Amygdala (tissue), 56 donors: ENCODE results near the gene STN1.

Experiments
- DNase-seq, 56 donors: peaks; one replicate each; lab custom pipeline; 2025; lab: John Stamatoyannopoulos, UW

The STN1 gene

DNA sequence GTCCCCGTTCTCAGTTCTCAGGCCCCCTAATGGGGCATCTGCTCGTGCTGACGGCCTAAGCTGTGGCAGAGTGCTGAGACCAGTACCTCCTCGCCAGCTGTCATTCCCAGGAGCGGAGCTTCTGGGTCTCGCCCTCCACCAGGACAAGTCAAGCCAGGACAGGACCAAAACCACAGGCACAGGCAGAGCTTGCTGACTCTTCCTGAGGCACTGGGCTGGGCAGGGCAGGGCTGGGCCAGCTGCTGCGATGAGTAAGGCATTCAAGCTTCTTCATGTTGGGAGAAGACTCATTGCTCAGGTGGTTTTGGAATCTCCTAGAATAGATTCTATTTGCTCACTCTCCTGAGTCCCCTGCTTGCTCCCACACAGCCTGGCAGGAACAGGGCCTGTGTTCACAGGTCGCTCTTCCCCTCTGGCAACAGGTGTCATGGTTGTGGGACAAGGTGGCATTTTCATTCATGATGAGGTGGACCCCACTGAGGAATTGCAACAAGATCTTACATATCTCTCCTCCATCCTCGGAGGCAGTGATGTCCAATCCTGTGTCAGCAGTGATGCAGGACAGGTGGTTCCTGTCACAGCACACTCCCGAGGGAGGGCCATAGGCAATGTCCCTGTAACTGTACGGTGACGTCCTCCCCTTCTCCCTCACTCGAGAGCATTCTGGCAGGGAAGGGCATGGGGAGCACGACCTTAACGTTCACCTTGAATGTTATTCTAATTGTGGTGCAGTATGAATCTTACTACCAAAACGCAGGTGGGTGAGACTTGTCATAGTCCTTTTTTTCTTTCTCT, 45.6 kb downstream of the STN1 start:
- no peak for DNase-seq

DNA sequence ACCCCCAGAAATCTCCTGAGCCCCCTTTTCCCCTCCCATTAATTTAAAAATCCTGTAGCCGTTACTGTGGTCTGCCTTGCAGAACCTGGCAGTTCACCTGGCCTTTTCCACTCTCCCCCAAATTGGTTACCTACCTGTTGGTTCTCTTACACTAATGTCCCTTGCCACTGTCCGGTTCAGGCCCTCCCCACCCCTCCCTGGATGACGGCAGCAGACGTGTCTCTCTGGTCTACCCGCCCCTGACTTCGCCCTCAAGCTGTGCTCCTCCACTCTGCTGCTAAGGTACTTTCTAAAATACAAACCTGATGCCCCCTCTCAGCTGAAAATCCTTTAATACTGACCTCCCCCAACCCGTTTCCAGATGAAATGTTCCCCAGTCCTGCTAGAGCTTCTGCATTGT, 47.0 kb downstream of the STN1 start:
- DNase-seq = no peak

DNA sequence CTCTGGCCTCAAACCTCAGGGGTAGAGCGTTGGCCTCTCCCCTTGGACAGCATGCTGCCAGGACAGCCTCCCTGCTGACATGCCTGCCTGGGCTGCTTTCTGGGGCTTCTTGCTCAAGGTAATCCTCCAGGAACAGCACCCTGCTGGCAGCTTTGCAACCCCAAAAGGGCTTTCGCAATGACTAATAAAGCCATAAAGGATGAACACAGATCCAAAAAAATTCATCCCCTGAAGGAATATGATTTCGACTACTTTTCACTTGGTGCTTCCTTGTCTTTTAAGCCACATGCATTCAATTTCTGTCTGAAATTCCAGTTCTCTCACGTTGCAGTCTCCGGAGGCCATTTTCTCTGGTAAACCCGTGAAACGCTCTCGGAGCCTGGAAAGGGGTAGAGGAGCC, 47.5 kb downstream of the STN1 start:
- DNase-seq = no peak

DNA sequence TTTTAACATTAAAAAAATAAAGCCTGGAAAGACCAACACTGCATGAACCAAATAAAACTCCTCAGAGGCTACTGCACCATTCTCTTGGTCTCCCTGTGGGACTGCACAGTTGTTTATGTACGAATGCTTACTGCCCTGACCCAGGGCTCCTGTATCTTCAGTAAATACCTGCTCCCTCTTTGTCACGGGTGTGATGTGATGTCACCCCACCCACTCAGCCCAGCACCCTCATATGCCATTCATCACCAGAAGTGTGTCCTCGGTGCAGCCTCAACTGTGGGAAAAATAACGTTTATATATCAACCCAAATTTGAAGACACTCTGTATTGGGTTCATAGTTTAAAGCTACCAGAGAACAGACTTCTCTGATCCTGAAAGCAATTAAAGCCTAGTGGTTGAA, 48.6 kb downstream of the STN1 start:
- DNase-seq = no peak

DNA sequence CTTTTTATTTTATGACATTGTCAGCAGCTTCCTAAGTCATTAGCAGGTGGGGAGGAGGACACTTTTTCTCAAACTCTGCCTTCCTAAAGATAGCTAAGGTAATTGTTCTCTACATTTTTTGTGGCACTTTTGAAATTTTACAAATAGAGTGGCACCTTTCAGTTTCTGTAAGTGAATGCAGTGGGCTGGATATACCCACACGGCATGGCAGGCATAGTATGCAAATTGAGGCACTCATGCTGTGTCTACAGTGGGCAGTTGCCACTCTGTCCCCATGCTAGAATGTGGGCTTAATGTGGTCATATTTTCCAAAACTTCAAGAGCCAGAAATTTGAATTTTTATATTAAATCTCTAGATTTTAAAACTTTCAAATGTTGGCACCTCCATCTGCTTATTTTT, 49.8 kb downstream of the STN1 start:
- DNase-seq = no peak

DNA sequence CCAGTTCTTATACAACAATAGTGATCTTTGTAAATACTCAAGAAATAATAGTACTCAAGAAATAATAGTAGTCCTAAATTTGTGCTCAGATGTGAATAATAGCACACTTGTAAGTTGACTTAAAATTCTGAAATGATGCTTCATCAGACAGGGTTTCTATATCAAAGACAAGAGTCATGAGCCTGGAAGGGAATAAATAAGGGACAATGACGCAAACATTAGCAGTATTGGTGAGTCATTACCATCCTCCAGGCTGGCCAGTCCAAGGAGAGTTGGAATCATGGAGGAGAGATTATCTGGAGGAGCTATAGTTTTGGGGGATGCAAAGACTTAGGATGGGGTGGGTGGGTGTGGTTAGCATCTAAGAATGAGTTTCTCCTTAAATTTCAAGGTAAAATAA, 56.5 kb downstream of the STN1 start:
- DNase-seq = no peak

DNA sequence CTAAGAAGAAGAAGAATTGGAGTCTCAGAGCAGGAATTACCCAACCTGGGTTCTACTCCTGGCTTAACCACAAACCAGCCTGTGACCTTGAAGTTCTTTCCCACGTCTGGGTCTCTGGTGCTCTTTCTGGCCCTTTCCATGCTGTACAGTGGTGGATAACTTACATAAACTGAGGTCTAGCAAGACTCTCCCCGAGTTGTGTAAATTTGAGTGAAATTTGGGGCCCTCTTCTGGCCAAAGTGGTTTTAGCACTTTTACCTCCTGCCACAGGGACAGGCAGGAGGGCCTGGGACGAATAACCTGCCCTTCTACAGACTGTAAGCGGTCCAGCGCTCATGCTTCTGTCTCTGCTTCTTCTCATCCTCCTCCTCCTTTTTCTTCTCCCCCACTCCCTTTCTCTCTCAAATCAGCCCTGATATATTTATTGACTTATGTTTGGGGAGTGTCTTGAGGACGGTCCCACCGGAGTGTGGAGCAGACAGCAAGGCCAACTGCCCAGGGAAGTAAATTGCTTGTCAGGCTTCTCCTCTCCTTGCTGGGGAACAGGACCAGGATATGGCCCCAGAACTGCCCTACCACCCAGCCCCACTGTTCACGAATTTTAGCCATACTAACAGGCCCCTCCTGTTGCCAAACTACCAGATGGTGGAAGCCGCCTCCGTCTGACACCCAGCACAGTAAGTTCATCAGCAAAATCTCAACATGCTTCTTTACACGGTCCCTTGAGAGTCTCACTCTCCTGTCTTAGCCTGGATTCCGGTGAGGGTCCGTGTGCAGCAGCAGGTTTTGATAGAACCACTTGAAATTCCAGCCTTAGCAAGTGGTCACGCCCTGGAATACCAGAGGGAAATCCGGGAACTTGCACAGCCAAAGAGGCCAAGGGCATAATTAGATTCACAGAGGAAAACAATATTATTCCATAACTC, 58.6 kb downstream of the STN1 start:
- peak in 43 of 56 donors; percentile 9 to 85 (median 47) for DNase-seq

DNA sequence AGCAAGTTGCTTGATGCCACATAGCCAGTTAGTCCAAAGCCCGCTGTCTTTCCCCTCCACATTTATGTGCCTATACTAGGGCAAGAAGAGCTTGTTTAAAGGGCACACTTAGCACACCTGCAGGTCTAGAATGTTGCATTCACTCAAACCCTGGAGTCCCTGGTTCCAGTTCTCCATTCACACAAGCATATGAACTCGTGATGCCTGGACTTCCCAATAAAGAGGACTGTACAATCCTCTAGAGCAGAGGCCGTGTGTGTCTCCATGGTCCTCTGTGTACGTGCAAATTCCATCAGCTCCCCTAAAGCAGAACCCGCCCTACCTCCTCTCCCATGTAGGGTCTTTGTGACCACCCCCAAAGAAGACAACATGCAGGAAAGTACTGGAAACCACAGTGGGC, 59.6 kb downstream of the STN1 start:
- no peak for DNase-seq

DNA sequence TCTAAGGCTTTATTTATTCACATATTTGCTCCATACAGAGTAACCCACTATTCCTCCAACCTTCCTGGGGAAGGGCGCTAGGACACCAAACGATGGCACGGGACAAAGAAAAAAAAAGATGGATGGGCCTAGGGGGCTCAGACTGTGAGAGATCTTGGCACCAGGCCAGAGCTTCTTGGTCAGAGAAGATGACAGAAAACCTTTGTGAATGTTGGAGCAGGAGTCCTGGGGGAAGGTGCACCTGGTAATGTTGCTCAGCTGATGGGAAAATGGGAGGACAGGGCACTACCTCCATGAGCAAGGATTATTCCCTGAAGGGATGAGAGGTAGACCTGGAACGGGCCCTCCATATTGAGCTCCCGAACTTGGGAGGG, 61.2 kb downstream of the STN1 start:
- no peak for DNase-seq

DNA sequence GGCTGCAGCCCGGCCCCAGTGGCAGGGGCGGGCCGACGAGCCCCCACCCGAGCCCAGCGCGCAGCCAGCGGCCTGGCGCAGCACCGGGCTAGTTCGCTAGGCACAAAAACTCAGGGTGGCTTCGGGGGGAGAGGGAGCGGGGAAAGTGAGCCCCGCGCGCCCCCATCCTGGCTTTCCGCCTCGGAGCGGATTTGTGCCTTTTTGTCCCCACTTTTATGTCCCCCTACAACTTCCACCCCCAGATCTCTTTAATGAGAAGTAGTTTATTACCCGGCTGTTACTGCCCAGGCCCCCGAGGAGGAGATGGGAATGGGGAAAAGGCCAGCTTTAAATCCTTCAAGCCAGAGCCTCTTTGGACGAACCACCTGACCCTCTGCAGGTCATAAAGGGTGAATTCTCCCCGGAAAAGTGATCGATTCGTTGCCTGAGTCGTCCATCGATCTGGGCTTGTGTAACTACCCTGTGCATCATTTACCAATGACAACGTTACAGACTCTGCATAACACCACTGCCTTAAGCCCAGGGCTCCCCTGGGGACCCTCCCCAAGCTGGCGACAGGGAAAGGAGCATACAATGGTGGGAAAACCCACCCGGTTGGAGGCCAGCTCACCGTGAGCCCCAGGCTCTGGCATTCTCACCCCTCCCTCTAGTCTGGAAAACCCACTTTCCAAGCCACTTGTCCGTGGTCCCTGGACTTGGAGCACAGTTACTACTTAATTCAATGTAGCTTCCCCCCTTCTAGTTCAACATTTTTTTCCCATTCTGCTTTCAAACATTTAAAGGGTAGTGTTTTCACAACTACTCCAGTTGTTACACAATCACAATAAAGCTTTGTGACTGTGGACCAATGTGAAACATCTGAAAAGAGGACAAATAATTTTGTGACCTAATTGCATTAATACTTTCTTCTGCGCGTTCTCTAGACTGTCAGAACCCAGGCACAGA, 61.9 kb downstream of the STN1 start:
- DNase-seq = peak in 2 of 56 donors; percentile 56 to 63

DNA sequence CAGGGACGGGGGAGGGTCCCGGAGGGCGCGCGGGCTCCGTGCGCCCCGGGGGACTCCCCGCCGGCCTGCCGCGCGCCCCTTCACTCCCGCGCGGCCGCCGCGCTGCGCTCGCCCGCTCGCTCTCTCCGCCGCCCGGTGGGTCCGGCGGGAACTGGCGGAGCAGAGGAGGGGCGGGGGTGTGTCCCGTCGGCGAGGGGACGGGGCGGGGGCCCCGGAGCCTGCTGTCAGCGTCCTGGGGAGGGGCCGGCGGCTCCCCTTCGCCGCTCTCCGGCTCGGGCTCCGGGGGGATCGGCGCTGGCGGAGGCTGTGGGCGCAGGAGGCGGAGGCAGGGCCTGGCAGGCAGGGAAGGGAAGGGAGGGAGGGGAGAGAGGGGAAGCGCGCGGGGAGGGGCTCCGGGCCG, 62.6 kb downstream of the STN1 start, which contains the start of gene SH3PXD2A:
Gene SH3PXD2A (minus strand): TSS at position 153 of the 400 bp plus-strand sequence. CDS start 310 bp downstream, outside the sequence.
- DNase-seq = peak in 22 of 56 donors; percentile 14 to 63 (median 35)

DNA sequence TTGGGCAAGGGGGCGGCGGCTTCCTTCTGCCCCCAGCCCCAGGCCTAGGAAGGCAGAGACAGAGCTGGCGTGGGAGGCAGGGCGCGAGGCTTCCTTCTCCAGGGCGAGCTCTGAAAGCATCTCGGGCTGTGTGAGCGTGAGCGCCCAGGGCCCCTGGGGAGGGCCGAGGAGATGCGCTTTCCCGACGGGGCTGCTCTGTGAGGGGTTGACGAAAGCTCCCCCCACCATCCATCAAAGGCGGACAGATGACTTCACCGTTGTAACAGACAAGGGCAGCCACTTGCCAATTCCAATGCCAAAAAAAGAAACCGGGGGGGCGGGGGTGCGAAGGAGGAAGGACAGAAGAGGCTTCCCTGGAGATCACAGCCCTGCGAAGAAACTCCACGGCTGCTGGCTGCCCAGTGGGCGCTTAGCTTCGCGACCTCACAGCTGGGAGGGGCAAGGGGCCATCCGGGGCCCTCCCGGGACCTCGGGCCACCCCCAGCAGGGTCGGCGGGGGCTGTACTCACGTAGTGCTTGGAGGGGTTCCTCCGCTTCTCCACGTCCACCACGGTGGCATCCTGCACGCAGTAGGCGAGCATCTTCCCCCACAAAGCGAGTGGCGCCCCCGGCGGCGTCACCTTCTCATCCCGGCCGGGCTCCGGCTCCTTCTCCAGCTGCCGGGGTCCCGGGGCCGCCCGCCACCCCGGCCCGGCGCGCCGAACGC, 63.1 kb downstream of the STN1 start:
- DNase-seq = peak in 16 of 56 donors; percentile 20 to 57 (median 39)

DNA sequence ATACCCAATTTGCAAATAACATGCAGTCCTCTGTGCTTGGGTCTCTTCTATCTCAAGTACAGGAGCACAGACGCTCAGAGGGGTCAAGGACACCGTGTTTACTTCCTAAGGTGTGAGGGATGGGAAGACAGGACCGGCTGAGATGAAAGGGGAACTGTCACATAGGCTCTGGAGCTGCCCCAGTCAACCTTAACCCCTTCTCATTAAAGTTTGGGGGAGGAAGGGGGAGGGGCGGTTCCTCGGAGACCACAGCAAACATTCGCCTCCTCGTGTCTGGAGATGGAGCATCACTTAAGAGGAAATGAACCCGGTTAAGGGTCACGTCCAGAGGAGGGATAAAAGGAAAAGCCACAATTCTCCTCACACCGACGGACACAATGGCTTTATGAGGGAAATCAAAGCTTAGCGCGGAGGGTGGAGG, 63.7 kb downstream of the STN1 start:
- DNase-seq = no peak

DNA sequence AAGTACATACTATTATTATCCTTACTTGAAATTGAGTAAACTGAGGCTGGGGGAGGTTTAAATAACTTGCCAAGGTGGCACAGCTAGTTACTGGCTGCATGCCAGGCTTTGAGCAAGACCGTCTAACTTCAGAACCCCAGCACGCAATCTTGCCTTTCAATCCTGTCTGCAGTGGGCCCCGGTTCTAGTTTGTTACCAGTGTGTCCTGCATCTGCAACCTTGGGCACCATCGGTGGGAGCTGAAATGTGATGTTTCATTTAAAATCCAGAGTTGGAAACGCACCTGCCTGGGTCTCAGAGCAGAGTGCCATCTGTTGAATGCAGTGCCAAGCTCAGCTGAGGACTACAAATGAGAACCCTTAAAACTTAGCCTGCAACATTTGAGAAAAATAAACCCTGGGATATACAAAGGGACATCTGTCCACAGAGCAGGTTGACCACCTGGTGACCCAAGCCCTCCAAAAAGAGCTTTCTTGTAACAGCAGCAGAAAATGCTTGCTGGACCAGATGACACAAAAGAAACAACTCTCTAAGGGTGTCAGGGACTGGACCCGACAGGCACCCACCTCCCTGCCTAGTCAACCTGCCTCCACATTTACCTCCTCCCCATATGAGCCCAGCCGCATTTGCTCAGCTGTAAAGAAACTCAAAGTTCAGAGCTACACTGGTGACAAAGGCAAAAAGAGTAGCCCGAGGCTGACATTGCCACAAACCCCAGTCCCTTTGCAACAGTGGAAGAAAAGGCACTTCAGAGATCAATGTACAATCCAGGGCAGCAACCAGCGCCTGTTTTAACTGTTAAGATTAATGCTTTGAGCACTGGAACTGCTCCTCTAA, 64.3 kb downstream of the STN1 start:
- DNase-seq = peak in 1 of 56 donors; percentile 53

DNA sequence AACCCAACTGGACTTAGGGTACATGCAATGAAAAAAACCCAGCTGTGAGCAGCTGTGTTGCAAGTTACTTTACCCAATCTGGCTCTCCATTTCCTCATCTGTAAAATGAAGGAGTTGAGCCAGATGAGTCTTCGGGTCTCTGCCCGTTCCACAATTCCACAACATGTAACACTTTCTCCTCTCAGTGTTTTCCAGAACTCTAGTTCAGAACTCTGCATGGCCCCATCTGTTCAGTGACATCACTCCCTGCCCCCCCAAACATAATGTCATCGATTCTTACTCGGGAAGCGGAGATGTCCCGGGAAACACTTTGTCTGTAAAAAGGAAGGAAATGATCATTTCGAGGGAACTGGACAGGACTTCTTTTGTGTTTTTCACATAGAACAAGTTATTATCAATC, 65.1 kb downstream of the STN1 start:
- DNase-seq = peak in 3 of 56 donors; percentile 5 to 19 (median 19)

DNA sequence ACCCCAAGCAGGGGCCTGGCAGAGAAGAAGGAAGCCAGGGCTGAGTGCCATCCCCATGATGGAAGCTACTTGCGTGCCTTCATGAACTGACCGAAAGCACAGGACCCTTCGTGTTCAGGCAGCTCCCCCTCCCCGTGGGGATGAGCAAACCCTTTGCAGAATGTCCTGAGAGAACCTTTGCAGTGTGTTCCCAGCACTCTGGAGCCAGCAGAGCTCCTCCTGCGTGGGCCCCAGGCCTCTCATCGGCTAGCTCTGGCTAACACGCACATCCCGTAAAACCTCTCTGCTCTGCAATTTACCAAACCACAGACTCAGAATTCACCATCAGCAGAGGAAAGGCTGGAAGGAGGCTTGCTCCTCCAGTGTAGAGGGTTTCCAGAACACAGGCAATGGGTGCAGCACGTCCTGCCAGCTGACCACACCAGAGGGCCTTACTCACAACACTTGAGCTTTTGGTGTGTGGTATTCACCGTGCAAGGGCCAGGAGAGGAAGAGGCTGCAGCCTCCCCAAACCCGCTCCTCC, 65.7 kb downstream of the STN1 start:
- no peak for DNase-seq

DNA sequence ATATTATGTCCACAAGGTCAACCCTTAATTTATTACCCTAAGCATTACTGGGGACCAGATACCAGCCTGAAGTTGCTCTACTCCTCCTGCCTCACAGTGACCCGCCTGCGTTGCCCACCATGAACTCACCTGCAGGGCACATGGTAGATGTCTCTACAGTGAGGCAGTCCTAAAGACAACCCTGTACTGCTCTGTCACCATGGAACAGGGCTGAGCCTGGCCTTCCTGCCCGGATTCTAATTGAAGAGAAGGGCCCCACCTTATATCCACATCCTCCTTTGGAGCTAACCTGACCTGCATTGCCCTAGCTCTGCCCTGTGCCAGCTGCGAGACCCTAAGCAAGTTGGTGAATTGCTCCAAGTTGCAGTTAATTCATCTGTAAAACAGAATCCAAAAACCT, 66.7 kb downstream of the STN1 start:
- no peak for DNase-seq

DNA sequence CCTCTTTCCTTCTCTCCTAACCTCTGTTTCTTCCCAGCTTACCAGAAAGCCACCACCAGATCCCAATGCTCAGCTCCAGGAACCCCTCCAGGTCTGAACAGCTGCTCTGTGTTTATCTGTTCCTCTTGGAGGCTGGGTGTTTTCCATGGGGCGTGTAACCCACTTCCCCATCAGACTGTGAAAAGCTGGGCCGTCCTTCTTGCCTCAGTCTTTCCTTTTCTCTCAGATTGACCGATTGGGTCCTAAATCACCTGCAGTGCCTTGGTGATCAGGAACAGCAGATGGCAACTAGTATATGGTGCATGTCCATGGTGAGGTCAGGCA, 67.5 kb downstream of the STN1 start:
- no peak for DNase-seq
